GM18907 (cell line): ENCODE data around the gene KLF6.
A peak's percentile ranks its signal among the peaks of the same experiment; 100 is the strongest.

ENCODE experiments used
- ATAC-seq: cut with Tn5 transposase; IDR thresholded peaks from one replicate; pipeline ENCODE4 v1.9.1; 2021; ENCODE audit warnings: mild to moderate bottlenecking, moderate library complexity; ENCODE audit not compliant: unreplicated experiment

Gene KLF6

GRCh38 chr10:3812141-3812540 is 27.1 kb upstream of the KLF6 start:
- no peak for ATAC-seq

GRCh38 chr10:3811291-3811870 is 26.4 kb upstream of the KLF6 start:
- peak; percentile 78 for ATAC-seq

- no peak for ATAC-seq
Observed at GRCh38 chr10:3808689-3809199, 23.7 kb upstream of the KLF6 start.

GRCh38 chr10:3807928-3808496 is 23.0 kb upstream of the KLF6 start:
- no peak for ATAC-seq

GRCh38 chr10:3807211-3807927 is 22.4 kb upstream of the KLF6 start:
- ATAC-seq = no peak

- ATAC-seq = no peak
Observed at GRCh38 chr10:3806603-3807002, 21.6 kb upstream of the KLF6 start.

GRCh38 chr10:3805791-3806461 is 20.9 kb upstream of the KLF6 start:
- ATAC-seq = peak; percentile 54

GRCh38 chr10:3805201-3805790 is 20.3 kb upstream of the KLF6 start:
- ATAC-seq = peak; percentile 45

- ATAC-seq = no peak
Observed at GRCh38 chr10:3803927-3804741, 19.1 kb upstream of the KLF6 start.

- ATAC-seq = no peak
Observed at GRCh38 chr10:3803295-3803926, 18.4 kb upstream of the KLF6 start.

- no peak for ATAC-seq
Observed at GRCh38 chr10:3802526-3803265, 17.7 kb upstream of the KLF6 start.

GRCh38 chr10:3801558-3802192 is 16.7 kb upstream of the KLF6 start:
- no peak for ATAC-seq

- ATAC-seq = no peak
Observed at GRCh38 chr10:3800586-3800985, 15.6 kb upstream of the KLF6 start.

- no peak for ATAC-seq
Observed at GRCh38 chr10:3797750-3798149, 12.7 kb upstream of the KLF6 start.

- no peak for ATAC-seq
Observed at GRCh38 chr10:3793553-3793952, 8.5 kb upstream of the KLF6 start.

GRCh38 chr10:3792710-3793219 is 7.8 kb upstream of the KLF6 start:
- no peak for ATAC-seq

GRCh38 chr10:3791974-3792633 is 7.1 kb upstream of the KLF6 start:
- no peak for ATAC-seq

- no peak for ATAC-seq
Observed at GRCh38 chr10:3790858-3791257, 5.8 kb upstream of the KLF6 start.
